Esophagus muscularis mucosa (tissue), 4 donors: Measurements from ENCODE around the gene KREMEN1. TPM values are rescaled to one million over a fixed set of nuclear protein-coding genes. Genes with fewer than 3 reads are reported as not detected.

ENCODE experiments used
- DNase-seq: peaks from one replicate; pipeline ENCODE4 v3.0.0-alpha.2; 2017; ENCODE audit errors: extremely low spot score
- H3K27ac ChIP-seq, 4 donors: fragments of 200-600 bp; sonication (generic); replicated peaks in 1 of 4; 1 replicate in 3 of 4; 2 replicates in 1 of 4; pipeline ENCODE4 v1.5.1; 2016 to 2019; ENCODE audit warnings: mild to moderate bottlenecking in 1 of 4
- H3K27me3 ChIP-seq, 4 donors: fragments of 200-600 bp; sonication (generic); one replicate each; pipeline versions ENCODE4 v1.5.1 to v1.6.0; 2016 to 2019
- H3K36me3 ChIP-seq, 4 donors: fragments of 200-600 bp; sonication (generic); one replicate each; pipeline ENCODE4 v1.5.1; 2016 to 2019
- H3K4me1 ChIP-seq, 4 donors: fragments of 200-600 bp; sonication (generic); one replicate each; pipeline ENCODE4 v1.5.1; 2016 to 2019
- H3K4me3 ChIP-seq, 4 donors: fragments of 200-600 bp; sonication (generic); 1 replicate in 2 of 4; 2 replicates in 2 of 4; pipeline ENCODE4 v1.5.1; 2016 to 2019; ENCODE audit warnings: mild to moderate bottlenecking in 4 of 4, moderate library complexity in 1 of 4
- H3K9me3 ChIP-seq, 4 donors: fragments of 200-600 bp; sonication (generic); 1 replicate in 3 of 4; 2 replicates in 1 of 4; pipeline ENCODE4 v1.5.1; 2016 to 2019
- EP300 ChIP-seq: sonication (generic); formaldehyde crosslinking; IDR thresholded peaks from one replicate; pipeline ENCODE4 v1.6.1; 2017; ENCODE audit warnings: antibody characterized with exemption
- POLR2A ChIP-seq: fragments of 450-650 bp; IDR thresholded peaks from one replicate; pipeline ENCODE4 v1.6.1; 2017; ENCODE audit warnings: antibody characterized with exemption, moderate library complexity, mild to moderate bottlenecking, low read depth
- POLR2AphosphoS5 ChIP-seq, 2 donors: sonication (generic); formaldehyde crosslinking; IDR thresholded peaks; one replicate each; pipeline ENCODE4 v1.6.1; 2017; ENCODE audit warnings: antibody characterized with exemption in 2 of 2
- WGBS: methylation state at CpG from one replicate; pipeline ENCODE4 v1.1.5; 2018; 5-methylcytosine and 5-hydroxymethylcytosine counted together
- intact Hi-C: fragments of 100-400 bp; cut with DNase I; formaldehyde crosslinking; loops from one replicate; pipeline ENCODE4 v1.15.1; 2023
- total RNA-seq, 4 donors: library from RNA; depleted of rRNA; stranded (reverse); fragments of >200 nt; gene quantifications; one replicate each; pipeline versions ENCODE4 v1.1.0 to v1.2.1, GENCODE V29; 2016
- TF ChIP-seq, protein P1 (sequence below), 3 experiments: fragments of 200-600 bp in 2 of 3; fragments of 450-650 bp in 1 of 3; sonication (generic) in 2 of 3; IDR thresholded peaks; one replicate each; pipeline ENCODE4 v1.5.1; 2017 to 2019; ENCODE audit warnings: antibody characterized with exemption in 3 of 3, mild to moderate bottlenecking in 2 of 3, moderate library complexity in 1 of 3

KREMEN1 gene
- total RNA-seq, 4 donors from 2014 or later, result 8.7 to 14.6 (median 12.4) TPM

DNA sequence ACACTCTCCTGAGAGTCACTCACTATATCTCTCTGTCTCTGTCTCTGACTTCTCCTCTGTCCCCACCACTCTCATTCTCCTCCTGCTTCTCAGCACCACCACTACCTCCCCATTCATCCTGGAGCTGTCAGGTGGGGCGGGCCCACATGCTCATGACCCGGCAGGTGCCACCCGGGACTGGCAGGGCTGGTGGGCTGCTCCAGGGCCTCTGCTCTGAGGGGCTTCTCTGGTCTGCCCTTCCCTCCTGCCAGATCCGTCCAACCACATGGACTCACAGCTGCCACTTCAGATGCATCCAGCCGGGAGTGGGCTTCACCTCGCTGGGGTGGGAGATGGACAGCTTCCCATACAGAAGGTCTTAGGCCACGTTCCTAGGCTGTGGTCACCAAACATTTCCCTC lies 128.1 kb downstream of the KREMEN1 start:
- H3K4me3 ChIP-seq, result no peak overlapping the region
- TF ChIP-seq, protein P1, sequence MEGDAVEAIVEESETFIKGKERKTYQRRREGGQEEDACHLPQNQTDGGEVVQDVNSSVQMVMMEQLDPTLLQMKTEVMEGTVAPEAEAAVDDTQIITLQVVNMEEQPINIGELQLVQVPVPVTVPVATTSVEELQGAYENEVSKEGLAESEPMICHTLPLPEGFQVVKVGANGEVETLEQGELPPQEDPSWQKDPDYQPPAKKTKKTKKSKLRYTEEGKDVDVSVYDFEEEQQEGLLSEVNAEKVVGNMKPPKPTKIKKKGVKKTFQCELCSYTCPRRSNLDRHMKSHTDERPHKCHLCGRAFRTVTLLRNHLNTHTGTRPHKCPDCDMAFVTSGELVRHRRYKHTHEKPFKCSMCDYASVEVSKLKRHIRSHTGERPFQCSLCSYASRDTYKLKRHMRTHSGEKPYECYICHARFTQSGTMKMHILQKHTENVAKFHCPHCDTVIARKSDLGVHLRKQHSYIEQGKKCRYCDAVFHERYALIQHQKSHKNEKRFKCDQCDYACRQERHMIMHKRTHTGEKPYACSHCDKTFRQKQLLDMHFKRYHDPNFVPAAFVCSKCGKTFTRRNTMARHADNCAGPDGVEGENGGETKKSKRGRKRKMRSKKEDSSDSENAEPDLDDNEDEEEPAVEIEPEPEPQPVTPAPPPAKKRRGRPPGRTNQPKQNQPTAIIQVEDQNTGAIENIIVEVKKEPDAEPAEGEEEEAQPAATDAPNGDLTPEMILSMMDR (IDR thresholded peaks at IDR 0.05), result no peak
- TF ChIP-seq POLR2AphosphoS5 (IDR thresholded peaks at IDR 0.05), result no peak
- TF ChIP-seq POLR2A, result no peak
- no peak for TF ChIP-seq EP300
- H3K36me3 ChIP-seq, result no peaks in the 10 kb centered on the region
- 90% methylated on average over 7 of the region's 7 CpGs for WGBS
- peaks cover 4 to 20% (median 11%) of the 10 kb centered on the region in 4 donors for H3K4me1 ChIP-seq
- H3K9me3 ChIP-seq, result no peaks in the 10 kb centered on the region
- intact Hi-C loops, result no loop called here
- no peak overlapping the region for H3K27ac ChIP-seq
- no peak for DNase-seq
- H3K27me3 ChIP-seq, result peaks cover 0 to under 1% (median 0%) of the 10 kb centered on the region in 4 donors

DNA sequence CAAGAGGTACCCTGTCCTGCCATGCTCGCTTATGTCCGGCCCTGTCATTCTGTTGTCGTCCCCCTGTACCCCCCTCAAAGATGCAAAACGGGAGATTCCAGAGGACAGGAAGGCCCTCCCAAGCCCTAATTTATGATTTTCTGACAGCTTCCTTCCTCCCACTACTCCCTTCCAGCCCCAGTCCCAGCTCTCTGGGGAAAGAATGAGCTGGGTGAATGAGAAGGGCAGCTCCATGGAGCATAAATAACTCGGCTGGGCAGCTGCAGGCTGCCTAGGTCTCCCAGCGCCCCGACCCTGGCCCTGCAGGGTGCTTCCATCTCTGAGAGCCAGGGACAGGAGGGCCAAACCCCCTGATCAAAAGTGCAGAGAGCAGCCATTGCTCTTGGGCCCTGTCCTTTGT lies 128.9 kb downstream of the KREMEN1 start:
- DNase-seq, result no peak
- Histone ChIP-seq H3K9me3 (no peaks in the 10 kb centered on the region), H3K4me3 (no peak overlapping the region), H3K4me1 (peaks cover 8 to 28% (median 19%) of the 10 kb centered on the region in 4 donors), H3K36me3 (no peaks in the 10 kb centered on the region), H3K27me3 (peaks cover 0 to 10% (median 8%) of the 10 kb centered on the region in 4 donors), H3K27ac (peak overlapping the region in 1 of 4 donors; percentile 10)
- intact Hi-C loops, result no loop called here
- WGBS, result 74% methylated on average over 7 of the region's 7 CpGs
- TF ChIP-seq POLR2A, result no peak
- TF ChIP-seq, protein P1 (IDR thresholded peaks at IDR 0.05), result no peak
- no peak for TF ChIP-seq POLR2AphosphoS5 (IDR thresholded peaks at IDR 0.05)
- no peak for TF ChIP-seq EP300

DNA sequence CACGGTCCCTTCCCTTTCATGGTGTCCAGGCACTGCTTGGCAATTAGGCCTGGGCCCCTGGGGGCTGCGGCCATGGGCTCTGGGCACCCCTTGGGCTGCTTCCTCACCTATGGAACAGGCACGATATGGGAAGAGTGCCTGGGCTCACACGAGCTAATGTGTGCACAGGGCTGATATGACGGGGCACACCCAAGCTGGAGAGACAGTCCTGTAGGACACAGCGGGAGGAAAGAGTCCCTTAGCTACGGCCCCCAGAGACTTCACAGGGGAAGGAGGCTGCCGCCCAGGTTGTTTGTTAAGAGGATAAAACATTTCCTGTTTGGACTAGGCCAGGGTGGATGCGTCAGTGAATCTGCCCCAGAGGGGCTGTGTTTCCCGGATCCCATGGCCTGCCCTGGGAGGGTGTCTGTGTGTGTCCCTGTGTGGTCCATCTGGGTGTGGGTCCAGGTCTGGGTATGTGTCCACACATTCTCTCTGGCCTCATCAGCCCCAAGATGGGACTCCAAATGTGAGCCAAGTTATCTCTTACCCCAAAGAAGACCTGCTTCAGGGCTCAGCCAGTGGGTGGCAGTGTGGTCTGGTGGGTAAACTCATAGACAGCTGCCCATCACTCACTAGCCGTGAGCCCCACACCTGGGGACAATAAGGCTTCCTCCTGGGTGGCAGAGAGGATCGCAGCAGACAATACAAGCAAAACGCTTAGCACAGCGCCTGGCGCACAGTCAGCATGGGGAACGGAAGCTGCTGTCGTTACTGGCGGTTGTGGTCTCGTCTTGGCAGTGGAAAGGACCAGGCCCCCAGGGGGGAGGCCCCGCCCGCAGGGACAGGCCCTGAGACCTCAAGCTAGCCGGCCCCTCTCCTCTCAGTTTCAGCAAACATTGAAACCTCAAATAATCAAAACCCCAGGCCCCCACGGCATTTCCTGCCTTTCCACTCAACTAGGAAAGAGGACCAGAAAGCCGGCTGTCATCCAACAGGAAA lies 129.7 kb downstream of the KREMEN1 start:
- Histone ChIP-seq H3K27me3 (peaks cover 0 to 16% (median 9%) of the 10 kb centered on the region in 4 donors), H3K4me1 (peaks cover 8 to 30% (median 20%) of the 10 kb centered on the region in 4 donors), H3K27ac (peak overlapping the region in 1 of 4 donors; percentile 10), H3K4me3 (no peak overlapping the region), H3K9me3 (no peaks in the 10 kb centered on the region), H3K36me3 (no peaks in the 10 kb centered on the region)
- DNase-seq, result no peak
- 75% methylated on average over 15 of the region's 24 CpGs for WGBS
- TF ChIP-seq EP300, result no peak
- TF ChIP-seq, protein P1 (IDR thresholded peaks at IDR 0.05), result peak in 2 of 3 experiments; percentile 9 to 15
- intact Hi-C loops, result no loop called here

DNA sequence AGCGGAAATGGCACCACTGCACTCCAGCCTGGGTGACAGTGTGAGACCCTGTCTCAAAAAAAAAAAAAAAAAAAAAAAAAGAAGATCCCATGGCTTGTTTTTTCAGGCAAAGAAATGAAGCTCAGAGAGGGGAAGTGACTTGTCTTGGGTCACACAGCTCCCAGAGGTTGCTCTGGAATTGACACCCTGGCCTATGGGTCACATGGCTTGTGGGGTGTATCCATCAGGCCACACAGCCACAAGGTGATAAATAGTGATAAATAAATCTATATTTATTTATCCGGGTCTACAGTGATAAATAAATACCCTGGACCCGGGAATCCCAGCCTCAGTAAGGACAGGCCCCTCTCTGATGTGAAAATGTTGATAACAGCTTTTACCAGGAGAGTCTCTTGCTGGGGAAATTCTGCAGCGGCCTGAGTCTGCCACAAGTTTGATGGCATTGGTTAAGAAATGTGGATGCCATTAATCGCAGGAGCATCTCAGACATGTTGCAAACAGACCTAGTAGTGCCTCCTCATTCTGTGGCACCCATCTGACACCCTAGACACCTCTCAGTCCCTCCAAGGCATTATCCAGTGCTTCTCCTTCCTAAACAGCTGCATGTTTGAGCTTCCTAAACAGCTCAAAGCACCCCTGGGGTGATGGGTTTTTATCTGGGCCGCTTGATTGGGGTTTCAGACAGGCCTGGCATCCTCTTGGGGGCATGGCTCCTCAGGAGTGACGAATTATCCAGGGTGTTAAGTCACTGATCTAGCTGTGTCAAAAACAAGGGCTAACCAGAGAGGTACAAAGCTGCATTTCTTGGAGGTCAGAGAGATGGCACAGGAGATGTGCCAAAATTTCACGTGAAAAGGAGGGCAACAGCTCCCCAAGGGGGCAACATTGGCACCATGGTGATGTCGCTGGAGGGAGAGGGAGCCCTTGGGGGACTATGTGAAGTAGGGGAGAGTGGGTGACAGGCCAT lies 130.9 kb downstream of the KREMEN1 start:
- no peaks in the 10 kb centered on the region for H3K9me3 ChIP-seq
- intact Hi-C loops, result no loop called here
- H3K4me3 ChIP-seq, result no peak overlapping the region
- 76% methylated on average over 8 of the region's 9 CpGs for WGBS
- H3K27me3 ChIP-seq, result peaks cover 0 to 16% (median 9%) of the 10 kb centered on the region in 4 donors
- H3K27ac ChIP-seq, result no peak overlapping the region
- TF ChIP-seq EP300 (no peak), POLR2AphosphoS5 (IDR thresholded peaks at IDR 0.05) (no peak), POLR2A (no peak)
- TF ChIP-seq, protein P1 (IDR thresholded peaks at IDR 0.05), result no peak
- DNase-seq, result no peak
- H3K4me1 ChIP-seq, result peaks cover 8 to 30% (median 20%) of the 10 kb centered on the region in 4 donors
- no peaks in the 10 kb centered on the region for H3K36me3 ChIP-seq
